UCSD-AML1 (cell line): ENCODE measurements around the gene KLHDC1.
"Not testable (repeated sequence)": the region's sequence is repeated elsewhere in the genome, so short reads cannot be mapped to it uniquely, and the experiment has no call there.

ENCODE experiments used
- DNase-seq: peaks from one replicate; lab custom pipeline; 2025; ENCODE audit not compliant: unreplicated experiment; lab: John Stamatoyannopoulos, UW

The KLHDC1 gene

DNA sequence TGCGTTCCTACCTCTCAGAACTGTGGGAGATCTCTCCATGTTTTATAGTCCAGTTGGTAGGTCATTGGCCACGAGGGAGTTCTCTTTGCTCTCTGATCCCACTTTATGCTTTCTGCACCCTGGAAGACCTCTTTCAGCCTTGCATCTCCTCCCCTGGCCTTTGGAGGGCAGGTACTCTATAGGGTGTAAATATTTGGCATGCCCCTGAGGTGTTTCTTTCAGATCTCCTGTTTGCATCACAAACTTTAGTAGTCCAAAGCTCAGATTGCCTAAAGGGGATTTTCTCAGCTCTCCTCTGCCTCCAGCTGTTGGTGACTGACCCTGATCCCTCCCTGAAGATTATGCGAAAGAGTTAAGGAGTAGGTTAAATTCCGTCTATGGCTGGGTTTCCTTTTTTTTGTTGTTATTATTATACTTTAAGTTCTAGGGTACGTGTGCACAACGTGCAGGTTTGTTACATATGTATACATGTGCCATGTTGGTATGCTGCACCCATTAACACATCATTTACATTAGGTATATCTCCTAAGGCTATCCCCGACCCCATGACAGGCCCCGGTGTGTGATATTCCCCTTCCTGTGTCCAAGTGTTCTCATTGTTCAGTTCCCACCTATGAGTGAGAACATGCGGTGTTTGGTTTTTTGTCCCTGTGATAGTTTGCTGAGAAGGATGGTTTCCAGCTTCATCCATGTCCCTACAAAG lies 29.0 kb downstream of the KLHDC1 start:
- not testable (repeated sequence) for DNase-seq

DNA sequence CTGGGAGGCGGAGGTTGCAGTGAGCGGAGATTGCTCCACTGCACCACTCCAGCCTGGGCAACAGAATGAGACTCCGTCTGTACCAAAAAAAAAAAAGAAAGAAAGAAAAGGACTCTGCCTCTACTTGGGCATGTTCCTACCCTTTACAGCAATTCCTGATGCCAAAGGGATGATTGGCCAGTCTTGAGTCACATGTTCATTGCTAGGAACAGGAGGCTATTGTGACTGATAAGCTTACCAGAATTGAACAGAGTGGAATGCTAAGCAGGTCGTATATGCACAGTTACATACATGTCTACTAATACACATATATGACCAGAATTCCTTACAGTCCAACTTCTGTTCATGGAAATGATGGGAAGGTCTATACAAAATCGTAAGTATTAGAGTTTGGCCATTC lies 34.3 kb downstream of the KLHDC1 start:
- DNase-seq: no peak

DNA sequence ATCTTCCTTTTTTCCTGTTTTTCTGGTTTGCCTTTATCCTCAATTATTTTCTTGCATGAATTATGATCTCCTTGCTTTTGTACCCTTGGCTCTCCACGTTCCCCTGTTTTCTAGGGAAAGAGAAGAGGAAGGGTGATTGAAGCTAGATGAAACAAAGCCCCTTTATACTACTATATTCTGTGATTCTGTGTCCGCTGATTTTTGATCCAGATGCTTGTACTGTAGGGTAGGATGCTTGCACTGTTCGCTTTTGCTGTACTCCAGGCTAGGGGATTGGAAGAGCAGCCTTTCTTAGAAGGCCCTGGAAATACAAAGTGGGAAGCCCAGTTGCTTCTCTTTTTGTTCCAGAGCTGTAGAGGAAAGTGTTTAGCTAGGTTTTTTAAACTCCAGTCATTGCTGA lies 40.0 kb downstream of the KLHDC1 start:
- no peak for DNase-seq

DNA sequence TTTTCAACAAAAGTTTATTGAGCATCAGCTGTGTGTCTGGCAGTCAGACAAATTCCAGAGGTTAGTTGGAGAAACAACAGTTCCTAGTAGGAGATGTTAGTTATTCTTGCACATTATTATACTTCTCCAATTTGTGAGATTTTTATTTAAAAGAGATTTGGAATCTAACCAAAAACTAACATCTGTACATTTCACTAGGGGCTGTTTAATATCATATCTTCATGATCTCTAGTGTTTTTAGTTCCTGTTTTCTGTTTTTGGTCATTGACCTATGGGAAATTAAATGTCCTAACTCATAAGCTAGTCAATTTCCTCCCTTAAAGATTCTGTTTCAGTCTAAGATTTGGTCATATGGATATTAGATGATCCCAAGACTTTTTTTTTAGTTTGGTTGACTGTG lies 40.9 kb downstream of the KLHDC1 start:
- DNase-seq: no peak

DNA sequence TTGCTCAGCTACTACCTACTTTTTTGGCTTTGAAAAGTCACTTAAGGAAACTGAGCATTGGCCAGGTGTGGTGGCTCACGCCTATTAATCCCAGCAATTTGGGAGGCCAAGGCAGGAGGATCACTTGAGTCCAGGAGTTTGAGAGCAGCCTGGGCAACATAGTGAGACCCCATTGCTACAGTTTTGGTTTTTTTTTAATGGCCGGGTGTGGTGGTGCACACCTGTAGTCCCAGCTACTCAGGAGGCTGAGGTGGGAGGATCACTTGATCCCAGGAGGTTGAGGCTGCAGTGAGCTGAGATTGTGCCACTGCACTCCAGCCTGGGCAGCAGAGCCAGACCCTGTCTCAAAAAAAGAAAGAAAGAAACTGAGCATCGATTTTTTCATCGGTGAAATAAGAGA lies 42.7 kb downstream of the KLHDC1 start:
- DNase-seq: not testable (repeated sequence)

DNA sequence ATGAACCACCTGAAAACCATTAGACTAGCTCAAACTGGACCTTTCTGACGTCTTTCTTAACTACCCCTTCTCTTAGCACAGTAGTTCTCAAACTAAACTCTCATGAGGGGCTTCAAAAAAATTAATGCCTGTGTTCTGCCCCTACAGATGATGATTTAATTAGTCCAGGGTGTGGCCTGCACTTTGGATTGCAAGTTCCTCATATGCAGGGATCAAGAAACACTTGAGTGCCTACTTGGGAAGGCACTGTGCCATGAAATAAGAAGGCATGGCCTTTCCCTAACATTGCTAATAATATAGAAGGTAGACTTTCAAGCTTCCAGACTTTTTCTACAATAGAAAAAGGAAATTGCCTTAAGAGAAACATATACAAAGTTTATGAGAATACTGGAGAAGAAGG lies 52.3 kb downstream of the KLHDC1 start:
- DNase-seq: no peak

DNA sequence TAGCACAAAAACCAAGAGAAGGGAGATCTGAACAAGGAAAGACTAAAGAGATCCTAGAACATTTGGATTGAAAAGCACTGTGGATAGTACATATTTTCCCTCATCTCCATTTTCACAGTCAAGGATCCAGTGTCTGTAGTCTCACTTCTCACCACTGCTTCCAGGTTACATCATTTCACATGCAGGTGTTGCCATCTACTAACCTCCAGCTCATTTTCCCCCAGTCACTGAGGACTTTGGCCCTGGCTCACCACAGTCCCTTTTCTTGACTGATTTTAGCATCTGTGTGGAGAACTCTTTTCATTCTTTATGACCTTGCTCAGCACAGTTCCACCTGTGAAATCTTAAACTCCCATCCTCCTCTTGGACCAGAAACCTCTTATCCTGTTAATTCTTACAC lies 53.6 kb downstream of the KLHDC1 start:
- not testable (repeated sequence) for DNase-seq

DNA sequence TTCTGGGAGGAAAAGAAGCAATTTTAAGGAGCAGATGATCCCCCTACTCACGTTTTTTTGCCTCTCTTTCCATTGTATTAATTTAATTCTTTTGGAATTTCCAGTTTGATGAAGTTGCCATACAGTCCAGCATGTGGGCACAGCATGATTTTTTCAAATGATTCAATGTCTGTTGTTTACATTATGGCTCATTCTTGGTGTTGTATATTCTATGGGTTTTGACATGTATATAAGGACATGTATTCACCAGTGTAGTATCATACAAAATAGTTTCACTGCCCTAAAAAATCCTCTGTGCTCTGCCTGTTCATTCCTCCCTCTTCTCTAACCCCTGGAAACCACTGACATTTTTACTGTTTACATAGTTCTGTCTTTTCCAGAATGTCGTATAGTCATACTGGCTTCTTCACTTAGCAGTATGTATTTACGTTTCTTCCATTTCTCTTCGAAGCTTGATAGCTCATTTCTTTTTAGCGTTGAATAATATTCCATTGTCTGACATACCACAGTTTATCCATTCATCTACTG lies 61.7 kb downstream of the KLHDC1 start:
- no peak for DNase-seq

DNA sequence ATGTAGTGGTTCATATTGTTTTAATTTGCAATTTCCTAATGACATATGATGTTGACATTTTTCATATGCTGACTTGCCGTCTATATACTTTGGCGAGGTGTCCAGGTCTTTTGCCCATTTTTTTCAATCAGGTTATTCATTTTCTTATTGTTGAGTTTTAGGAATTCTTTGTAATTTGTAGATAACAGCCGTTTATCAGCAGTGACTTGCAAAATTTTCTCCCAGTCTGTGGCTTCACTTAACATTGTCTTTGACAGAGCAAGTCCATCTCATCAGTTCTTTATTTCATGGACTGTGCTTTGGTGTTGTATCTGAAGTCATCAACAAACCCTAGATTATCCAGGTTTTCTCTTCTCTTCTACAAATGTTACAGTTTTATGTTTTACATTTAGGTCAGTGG lies 62.5 kb downstream of the KLHDC1 start:
- DNase-seq: no peak

DNA sequence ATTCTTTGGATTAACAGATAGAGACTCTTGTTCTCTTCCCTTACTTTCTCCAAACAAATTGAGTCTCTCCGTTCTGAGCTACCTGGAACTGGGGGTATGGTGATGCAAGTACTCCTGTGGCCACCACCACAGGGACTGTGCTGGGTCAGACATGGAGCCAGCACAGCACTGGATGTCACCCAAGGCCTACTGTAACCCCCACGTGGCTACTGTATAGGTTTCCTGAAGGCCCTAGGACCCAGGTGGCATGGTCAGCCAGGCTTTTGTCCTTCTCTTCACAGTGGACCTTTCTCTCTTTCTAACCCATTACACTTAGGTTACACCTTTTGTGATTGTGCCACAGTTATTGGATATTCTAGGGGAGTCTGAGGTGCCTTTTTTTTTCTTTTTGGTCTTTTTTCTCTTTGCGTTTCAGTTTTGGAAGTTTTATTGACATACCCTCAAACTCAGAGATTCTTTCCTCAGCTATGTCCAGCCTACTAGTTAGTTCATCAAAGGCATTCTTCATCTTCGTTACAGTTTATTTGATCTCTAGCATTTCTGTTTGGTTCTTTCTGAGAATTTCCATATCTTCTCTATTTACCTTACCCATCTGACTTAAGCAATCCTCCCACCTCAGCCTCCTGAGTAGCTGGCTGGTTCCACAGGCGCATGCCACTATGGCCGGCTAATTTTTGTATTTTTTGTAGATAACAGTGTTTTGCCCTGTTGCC lies 69.1 kb downstream of the KLHDC1 start:
- no peak for DNase-seq

DNA sequence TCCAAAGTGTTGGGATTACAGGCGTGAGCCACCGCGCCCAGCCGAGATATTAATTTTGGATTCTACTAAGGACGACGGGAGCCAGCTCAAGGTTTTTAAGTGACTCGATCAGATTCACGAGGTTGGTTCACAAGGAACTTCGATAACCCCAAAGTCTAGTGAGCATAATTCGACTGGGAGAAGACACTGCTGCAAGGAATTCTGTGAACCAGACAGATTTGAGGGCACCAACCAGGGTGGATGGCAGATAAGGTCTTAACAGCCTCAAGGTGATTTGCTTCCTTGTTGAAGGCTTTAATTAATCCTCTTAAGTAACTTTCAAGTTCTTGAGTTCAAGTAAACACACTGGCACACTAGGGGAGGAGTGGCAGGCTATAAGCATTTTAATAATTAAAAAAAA lies 73.9 kb downstream of the KLHDC1 start:
- DNase-seq: no peak

DNA sequence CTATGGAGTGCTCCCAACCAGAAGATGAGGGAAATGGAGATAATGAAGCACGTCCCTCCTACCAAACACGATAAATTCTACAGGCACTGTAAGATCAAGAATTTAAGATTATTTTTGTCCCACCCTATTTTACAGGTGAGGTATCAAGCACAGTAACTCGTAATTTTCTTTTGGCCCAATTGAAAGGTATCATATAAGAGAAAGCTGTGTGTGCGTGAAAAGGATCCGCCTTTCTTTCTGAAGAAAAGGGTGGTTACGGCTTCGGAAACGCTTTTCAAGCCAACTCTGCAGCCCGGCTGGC lies 74.3 kb downstream of the KLHDC1 start:
- DNase-seq: no peak

DNA sequence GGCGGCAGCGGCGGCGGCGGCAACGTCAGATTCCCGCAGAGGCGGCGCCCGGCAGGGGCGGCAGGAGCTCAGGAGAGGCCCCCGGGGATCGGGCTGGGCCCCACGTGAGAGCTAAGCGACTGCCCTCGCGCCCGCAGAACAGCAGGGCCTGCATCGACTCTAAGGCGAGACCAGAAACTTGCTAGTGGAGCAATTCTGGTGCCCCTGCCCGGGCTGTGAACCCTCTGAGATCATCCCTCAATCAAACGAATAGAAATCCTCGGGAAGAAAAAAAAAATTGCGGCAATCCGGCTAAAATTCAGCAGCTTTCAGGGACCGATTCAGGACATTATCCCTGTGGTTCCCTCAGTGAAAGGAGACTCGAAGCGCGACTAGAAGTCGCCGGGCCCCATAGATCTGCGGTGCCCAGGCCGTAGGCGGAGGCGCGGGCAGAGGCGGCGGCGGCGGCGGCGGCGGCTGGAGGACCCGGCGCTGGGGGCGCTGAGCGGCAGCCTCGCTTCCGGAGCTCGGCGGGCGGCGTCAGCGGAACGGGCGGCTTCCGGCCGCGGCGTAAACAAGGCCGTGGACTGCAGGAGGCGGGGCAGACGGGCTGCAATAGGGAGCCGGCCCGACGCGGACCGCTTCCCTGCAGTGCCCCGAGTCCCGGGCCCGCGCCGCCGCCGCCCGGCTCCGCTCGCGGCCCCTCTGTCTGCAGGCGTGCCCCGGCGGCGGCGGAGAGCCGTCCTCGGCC lies 74.8 kb downstream of the KLHDC1 start, which contains the start of gene KLHDC2:
KLHDC2 (plus strand) TSS at position 583 of the 730 bp plus-strand sequence. CDS start 316 bp downstream, outside the sequence.
- peak; percentile 93 for DNase-seq

DNA sequence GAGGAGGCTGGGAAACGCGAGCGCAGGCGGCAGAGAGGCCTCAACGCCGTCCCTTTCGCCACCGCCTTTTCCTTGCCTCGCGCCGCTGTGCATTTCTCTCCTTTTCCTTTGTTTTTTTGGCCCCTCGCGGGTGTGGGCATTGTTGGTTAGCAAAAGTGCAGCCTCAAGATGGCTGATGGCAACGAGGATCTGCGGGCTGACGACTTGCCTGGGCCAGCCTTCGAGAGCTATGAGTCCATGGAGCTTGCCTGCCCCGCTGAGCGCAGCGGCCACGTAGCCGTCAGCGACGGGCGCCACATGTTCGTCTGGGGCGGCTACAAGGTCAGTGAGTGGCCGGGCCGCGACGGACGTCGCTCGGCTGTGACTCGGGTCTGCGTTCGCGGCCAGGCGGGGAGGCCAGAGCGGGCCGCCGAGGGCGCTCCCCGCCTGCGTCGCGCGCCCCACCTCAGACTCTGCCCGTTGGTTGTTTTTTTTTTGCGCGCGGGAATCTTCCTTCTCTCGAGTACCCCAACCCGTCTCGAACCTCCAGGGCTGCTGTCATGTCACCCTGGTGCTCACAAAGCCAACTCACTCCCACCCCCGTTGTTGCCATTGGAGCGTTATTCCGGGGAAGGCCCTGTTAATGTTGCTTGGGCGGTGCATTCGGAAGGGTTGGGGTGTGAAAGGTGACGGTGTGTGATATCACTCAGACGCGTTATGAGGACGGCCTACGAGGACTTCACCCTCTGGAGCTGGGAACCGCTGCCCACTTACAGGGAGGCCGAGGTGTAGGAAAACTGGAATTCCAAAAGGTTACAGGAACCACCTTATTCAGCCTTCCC lies 75.6 kb downstream of the KLHDC1 start:
- DNase-seq: peak; percentile 65

DNA sequence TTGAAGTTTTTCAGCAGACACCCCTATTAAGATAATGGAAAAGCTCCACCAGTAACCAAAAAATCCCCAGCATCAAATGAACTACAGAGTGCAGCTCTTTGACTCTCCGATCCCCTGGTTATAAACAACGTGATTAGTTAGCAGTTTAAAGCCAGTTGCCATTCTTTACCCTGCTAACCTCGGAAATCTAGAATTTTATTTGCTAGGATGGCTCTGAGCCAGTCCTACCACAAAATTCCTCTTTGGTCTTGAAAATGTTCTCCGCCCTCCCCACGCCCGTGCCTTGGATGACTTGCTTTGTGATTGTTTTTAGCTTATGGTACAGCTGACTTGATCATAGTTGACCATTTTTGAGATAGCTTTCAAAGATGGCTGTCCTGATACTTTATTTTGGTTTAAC lies 76.3 kb downstream of the KLHDC1 start:
- no peak for DNase-seq

DNA sequence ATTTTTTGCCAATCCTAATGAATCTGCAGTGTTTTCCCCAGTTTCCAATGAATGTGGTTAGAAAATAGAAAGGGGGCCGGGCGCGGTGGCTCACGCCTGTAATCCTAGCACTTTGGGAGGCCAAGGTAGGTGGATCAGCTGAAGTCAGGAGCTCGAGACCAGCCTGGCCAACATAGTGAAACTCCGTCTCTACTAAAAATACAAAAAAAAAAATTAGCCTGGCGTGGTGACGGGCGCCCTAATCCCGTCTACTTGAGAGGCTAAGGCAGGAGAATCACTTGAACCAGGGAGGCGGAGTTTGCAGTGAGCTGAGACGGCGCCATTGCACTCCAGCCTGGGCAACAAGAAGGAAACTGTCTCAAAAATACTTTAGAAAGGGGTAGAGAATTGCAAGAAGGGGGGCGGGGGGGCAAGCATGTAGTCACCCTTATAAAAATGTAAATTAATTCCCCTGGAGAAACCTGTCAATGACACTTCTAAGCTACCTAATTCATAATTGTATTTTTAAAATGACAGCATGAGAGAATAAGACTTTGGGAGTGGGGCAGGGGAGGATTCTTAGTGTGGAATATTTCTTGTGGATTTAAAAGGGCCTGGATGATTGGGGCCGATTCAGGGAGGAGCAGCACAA lies 76.8 kb downstream of the KLHDC1 start:
- DNase-seq: no peak

DNA sequence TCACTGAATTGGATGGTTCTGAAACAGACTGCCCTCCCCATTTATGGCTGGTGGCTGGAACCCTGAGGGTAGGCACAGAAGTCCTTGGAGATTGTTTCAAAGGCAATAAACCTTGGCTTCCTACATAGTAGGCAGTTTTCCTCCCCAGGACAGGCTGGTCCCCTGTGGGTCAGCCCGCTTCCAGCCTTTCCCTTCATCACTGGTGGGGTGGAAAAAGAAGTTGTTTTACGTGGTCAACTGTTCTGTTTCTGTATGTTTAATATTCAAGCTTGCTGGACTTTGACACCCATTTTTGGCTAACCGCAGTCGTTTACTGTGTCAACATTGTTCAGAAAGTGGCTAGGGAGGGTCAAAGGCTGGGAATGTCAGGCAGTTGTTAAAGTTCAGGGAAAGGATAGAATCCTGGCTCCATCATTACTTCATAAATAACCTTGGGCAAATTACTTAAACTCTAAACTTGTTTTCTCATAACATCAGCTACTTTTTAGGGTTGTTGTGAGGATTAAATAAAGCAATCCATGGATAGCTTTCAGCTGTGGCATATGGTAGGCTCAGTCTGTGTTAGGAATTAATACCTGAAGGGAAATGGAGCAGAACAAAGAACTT lies 77.4 kb downstream of the KLHDC1 start:
- DNase-seq: no peak

DNA sequence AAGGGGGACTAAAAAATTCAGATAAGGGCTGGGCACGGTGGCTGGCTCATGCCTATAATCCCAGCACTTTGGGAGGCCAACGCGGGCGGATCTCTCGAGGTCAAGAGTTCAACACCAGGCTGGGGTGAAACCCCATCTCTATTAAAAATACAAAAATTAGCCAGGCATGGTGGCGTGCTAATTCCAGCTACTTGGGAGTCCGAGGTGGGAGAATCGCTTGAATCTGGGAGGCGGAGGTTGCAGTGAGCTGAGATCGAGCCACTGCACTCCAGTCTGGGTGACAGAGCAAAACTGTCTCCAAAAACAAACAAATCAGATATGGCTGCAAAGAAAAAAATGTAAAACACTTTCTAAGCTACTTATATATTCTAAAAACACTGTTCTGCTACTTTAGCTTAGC lies 78.8 kb downstream of the KLHDC1 start:
- DNase-seq: not testable (repeated sequence)

DNA sequence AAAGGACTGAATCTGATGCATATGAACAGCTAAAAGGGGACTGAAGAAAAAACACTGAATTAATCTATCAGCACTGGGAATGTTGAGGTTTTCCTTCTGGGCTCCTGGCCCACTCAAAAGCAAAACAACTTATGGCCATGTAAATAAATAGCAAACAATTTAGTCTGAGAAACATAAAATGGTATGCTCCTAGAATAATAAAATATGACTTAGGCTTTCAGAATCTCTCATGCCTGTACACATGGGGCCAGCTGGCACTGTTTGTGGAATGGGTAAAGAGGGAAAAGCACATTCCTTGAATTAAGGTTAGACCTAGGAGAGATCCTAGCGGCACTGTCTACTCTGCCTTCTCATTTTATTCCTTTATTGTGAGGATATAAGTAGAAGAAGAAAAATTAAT lies 81.2 kb downstream of the KLHDC1 start:
- DNase-seq: no peak

DNA sequence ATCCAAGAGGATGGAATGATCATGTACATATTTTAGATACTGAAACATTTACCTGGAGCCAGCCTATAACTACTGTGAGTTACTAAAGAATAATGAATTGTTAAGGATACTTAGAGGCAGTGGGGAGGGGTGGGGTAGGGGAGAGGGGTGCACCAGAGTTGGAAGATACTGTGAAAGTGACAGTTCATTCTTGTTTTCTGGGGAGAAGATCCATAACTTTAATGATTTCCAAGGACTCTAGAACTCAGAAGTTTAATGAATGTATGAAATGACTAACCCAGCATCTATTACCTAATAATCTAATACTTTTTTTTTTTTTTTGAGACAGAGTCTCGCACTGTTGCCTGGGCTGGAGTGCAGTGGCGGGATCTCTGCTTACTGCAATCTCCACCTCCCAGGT lies 85.5 kb downstream of the KLHDC1 start:
- no peak for DNase-seq
